HG02973 (cell line): ENCODE results near the gene DCLK3.

ENCODE experiments used
- ATAC-seq: cut with Tn5 transposase; IDR thresholded peaks from one replicate; pipeline ENCODE4 v1.9.1; 2021; ENCODE audit warnings: moderate library complexity; ENCODE audit not compliant: unreplicated experiment

Gene DCLK3

GRCh38 chr3:36678216-36679013, 85.9 kb downstream of the DCLK3 start:
- ATAC-seq, result no peak

GRCh38 chr3:36677331-36678007, 86.9 kb downstream of the DCLK3 start:
- ATAC-seq, result peak; percentile 81

- ATAC-seq, result no peak
These were observed 89.5 kb downstream of the DCLK3 start for GRCh38 chr3:36674816-36675215.

GRCh38 chr3:36669764-36670163, 94.6 kb downstream of the DCLK3 start:
- no peak for ATAC-seq

GRCh38 chr3:36666166-36666565, 98.2 kb downstream of the DCLK3 start:
- ATAC-seq, result no peak

- ATAC-seq, result peak; percentile 60
These were observed 100.6 kb downstream of the DCLK3 start for GRCh38 chr3:36663666-36664291.

- ATAC-seq, result no peak
These were observed 101.7 kb downstream of the DCLK3 start for GRCh38 chr3:36662626-36663025.
